Neutrophil (primary cell): ENCODE data around the gene RAB9B.

Source experiments
- H3K27ac ChIP-seq: fragments of 200-600 bp; sonication (generic); 2 replicates; pipeline ENCODE4 v1.5.1; 2016; ENCODE audit warnings: mild to moderate bottlenecking, moderate library complexity
- H3K27me3 ChIP-seq: fragments of 200-600 bp; sonication (generic); 2 replicates; pipeline ENCODE4 v1.6.0; 2016; ENCODE audit warnings: mild to moderate bottlenecking
- H3K36me3 ChIP-seq: fragments of 200-600 bp; sonication (generic); 2 replicates; pipeline ENCODE4 v1.5.1; 2017
- H3K4me1 ChIP-seq, 2 experiments: fragments of 200-600 bp in 1 of 2; sonication (generic) in 1 of 2; 1 replicate in 1 of 2; 2 replicates in 1 of 2; pipeline versions ENCODE4 v1.5.1 to v1.6.1; 2013 to 2016; ENCODE audit warnings: low read depth in 1 of 2, low read length in 1 of 2, mild to moderate bottlenecking in 1 of 2, moderate library complexity in 1 of 2; ENCODE audit not compliant: control insufficient read depth in 1 of 2, insufficient read depth in 1 of 2
- H3K4me3 ChIP-seq, 2 experiments: fragments of 200-600 bp in 1 of 2; sonication (generic) in 1 of 2; 1 replicate in 1 of 2; 2 replicates in 1 of 2; pipeline ENCODE4 v1.5.1; 2013 to 2016; ENCODE audit warnings: low read depth in 1 of 2, low read length in 1 of 2, mild to moderate bottlenecking in 1 of 2, moderate library complexity in 1 of 2
- H3K9me3 ChIP-seq: fragments of 200-600 bp; sonication (generic); 2 replicates; pipeline ENCODE4 v1.5.1; 2016
- CTCF ChIP-seq: fragments of 200-600 bp; sonication (generic); IDR thresholded peaks from 2 replicates; pipeline ENCODE4 v1.5.1; 2016; ENCODE audit warnings: antibody characterized with exemption

RAB9B gene

GRCh38 chrX:103864149-103864548 lies 32.1 kb upstream of the RAB9B start:
- no peak overlapping the region for H3K4me3 ChIP-seq
- H3K36me3 ChIP-seq: no peaks in the 10 kb centered on the region
- no peak for TF ChIP-seq CTCF
- H3K27ac ChIP-seq: no peak overlapping the region
- H3K9me3 ChIP-seq: no peaks in the 10 kb centered on the region
- no peaks in the 10 kb centered on the region for H3K4me1 ChIP-seq
- H3K27me3 ChIP-seq: no peaks in the 10 kb centered on the region

- H3K36me3 ChIP-seq: no peaks in the 10 kb centered on the region
- H3K27ac ChIP-seq: no peak overlapping the region
- H3K4me1 ChIP-seq: no peaks in the 10 kb centered on the region
- TF ChIP-seq CTCF: no peak
- H3K27me3 ChIP-seq: no peaks in the 10 kb centered on the region
- no peaks in the 10 kb centered on the region for H3K9me3 ChIP-seq
- H3K4me3 ChIP-seq: no peak overlapping the region
Measured at GRCh38 chrX:103861200-103861599, 29.1 kb upstream of the RAB9B start.

DNA sequence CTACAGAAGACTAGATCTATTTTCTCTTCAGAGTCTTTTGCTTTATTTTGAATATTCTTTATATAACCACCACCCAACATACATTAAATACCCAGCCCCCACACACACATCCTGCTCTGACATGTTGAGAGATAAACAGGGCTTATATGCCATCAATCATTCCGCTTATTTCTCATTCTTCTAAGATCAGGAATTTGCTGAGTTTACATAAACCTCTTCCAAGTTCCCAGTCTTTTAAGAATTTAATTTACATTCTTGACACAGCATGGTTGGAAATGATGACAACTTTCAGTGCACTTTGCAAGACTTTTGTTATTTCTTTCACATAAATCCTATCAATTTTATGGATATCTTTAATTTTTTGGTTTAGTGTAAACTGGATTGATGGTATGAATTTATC lies 17.5 kb upstream of the RAB9B start:
- TF ChIP-seq CTCF: no peak
- Histone ChIP-seq H3K9me3 (no peaks in the 10 kb centered on the region), H3K4me1 (no peaks in the 10 kb centered on the region), H3K4me3 (no peak overlapping the region), H3K27me3 (no peaks in the 10 kb centered on the region), H3K36me3 (no peaks in the 10 kb centered on the region), H3K27ac (no peak overlapping the region)

GRCh38 chrX:103847174-103847870 lies 15.3 kb upstream of the RAB9B start:
- Histone ChIP-seq H3K4me1 (no peaks in the 10 kb centered on the region), H3K36me3 (no peaks in the 10 kb centered on the region), H3K27me3 (no peaks in the 10 kb centered on the region), H3K4me3 (no peak overlapping the region), H3K27ac (no peak overlapping the region), H3K9me3 (no peaks in the 10 kb centered on the region)
- TF ChIP-seq CTCF: no peak

GRCh38 chrX:103846386-103846785 lies 14.3 kb upstream of the RAB9B start:
- no peaks in the 10 kb centered on the region for H3K9me3 ChIP-seq
- H3K4me1 ChIP-seq: no peaks in the 10 kb centered on the region
- H3K27me3 ChIP-seq: no peaks in the 10 kb centered on the region
- no peak for TF ChIP-seq CTCF
- no peaks in the 10 kb centered on the region for H3K36me3 ChIP-seq
- no peak overlapping the region for H3K27ac ChIP-seq
- H3K4me3 ChIP-seq: no peak overlapping the region
